ENCODE results near the gene GAL3ST1. TPM values are rescaled to one million over a fixed set of nuclear protein-coding genes. Genes with fewer than 3 reads are reported as not detected.

The GAL3ST1 gene
- total RNA-seq, 4 donors from 2014 or later: 1.2 to 3.2 (median 1.9) TPM

- no peak for TF ChIP-seq CTCF (IDR thresholded peaks at IDR 0.05)
- TF ChIP-seq POLR2AphosphoS5 (IDR thresholded peaks at IDR 0.05): no peak
- TF ChIP-seq EP300 (IDR thresholded peaks at IDR 0.05): no peak
- no peak for TF ChIP-seq POLR2A (IDR thresholded peaks at IDR 0.05; ENCODE audit: low read depth)
- intact Hi-C loops (cut with DNase I): no loop called here
- Histone ChIP-seq H3K9me3 (no peaks in the 10 kb centered on the region), H3K27me3 (no peaks in the 10 kb centered on the region), H3K4me1 (peaks cover 20 to 44% (median 39%) of the 10 kb centered on the region in 4 donors), H3K36me3 (no peaks in the 10 kb centered on the region), H3K4me3 (no peak overlapping the region), H3K27ac (replicated peaks in 1 of 4) (no peak overlapping the region)
- WGBS: 88% methylated on average over 2 of the region's 2 CpGs
- no peak for DNase-seq (ENCODE audit: extremely low spot score)
Measured at GRCh38 chr22:30604723-30605122, 30.3 kb upstream of the GAL3ST1 start.

- TF ChIP-seq EP300 (IDR thresholded peaks at IDR 0.05) (no peak), CTCF (IDR thresholded peaks at IDR 0.05) (no peak), POLR2A (IDR thresholded peaks at IDR 0.05; ENCODE audit: low read depth) (no peak), POLR2AphosphoS5 (IDR thresholded peaks at IDR 0.05) (no peak)
- no peak for DNase-seq (ENCODE audit: extremely low spot score)
- Histone ChIP-seq H3K27ac (replicated peaks in 1 of 4) (no peak overlapping the region), H3K9me3 (no peaks in the 10 kb centered on the region), H3K4me3 (no peak overlapping the region), H3K36me3 (no peaks in the 10 kb centered on the region), H3K27me3 (no peaks in the 10 kb centered on the region), H3K4me1 (peaks cover 19 to 35% (median 30%) of the 10 kb centered on the region in 4 donors)
- intact Hi-C loops (cut with DNase I): no loop called here
- 83% methylated on average over 3 of the region's 3 CpGs for WGBS
Measured at GRCh38 chr22:30603801-30604200, 29.3 kb upstream of the GAL3ST1 start.

- peaks cover 11 to 17% (median 15%) of the 10 kb centered on the region in 4 donors for H3K4me1 ChIP-seq
- H3K9me3 ChIP-seq: no peaks in the 10 kb centered on the region
- no peak overlapping the region for H3K27ac ChIP-seq (replicated peaks in 1 of 4)
- TF ChIP-seq POLR2A (IDR thresholded peaks at IDR 0.05; ENCODE audit: low read depth) (no peak), CTCF (IDR thresholded peaks at IDR 0.05) (no peak), EP300 (IDR thresholded peaks at IDR 0.05) (no peak), POLR2AphosphoS5 (IDR thresholded peaks at IDR 0.05) (no peak)
- DNase-seq (ENCODE audit: extremely low spot score): no peak
- no peak overlapping the region for H3K4me3 ChIP-seq
- no peaks in the 10 kb centered on the region for H3K27me3 ChIP-seq
- intact Hi-C loops (cut with DNase I): no loop called here
- WGBS: 63% methylated on average over 3 of the region's 3 CpGs
- no peaks in the 10 kb centered on the region for H3K36me3 ChIP-seq
Measured at GRCh38 chr22:30602049-30602448, 27.6 kb upstream of the GAL3ST1 start.

- intact Hi-C loops (cut with DNase I): no loop called here
- TF ChIP-seq EP300 (IDR thresholded peaks at IDR 0.05) (no peak), CTCF (IDR thresholded peaks at IDR 0.05) (no peak), POLR2AphosphoS5 (IDR thresholded peaks at IDR 0.05) (no peak), POLR2A (IDR thresholded peaks at IDR 0.05; ENCODE audit: low read depth) (no peak)
- Histone ChIP-seq H3K4me1 (peaks cover 10 to 15% (median 14%) of the 10 kb centered on the region in 4 donors), H3K4me3 (no peak overlapping the region), H3K27ac (replicated peaks in 1 of 4) (no peak overlapping the region), H3K36me3 (no peaks in the 10 kb centered on the region), H3K27me3 (no peaks in the 10 kb centered on the region), H3K9me3 (no peaks in the 10 kb centered on the region)
- no peak for DNase-seq (ENCODE audit: extremely low spot score)
- WGBS: 86% methylated on average over 5 of the region's 5 CpGs
Measured at GRCh38 chr22:30601464-30601863, 27.0 kb upstream of the GAL3ST1 start.

GRCh38 chr22:30600921-30601320 lies 26.5 kb upstream of the GAL3ST1 start:
- H3K4me1 ChIP-seq: peaks cover 4 to 10% (median 9%) of the 10 kb centered on the region in 4 donors
- intact Hi-C loops (cut with DNase I): no loop called here

More at GRCh38 chr22:30600921-30601320, 26.5 kb upstream of the GAL3ST1 start:
- Histone ChIP-seq H3K36me3 (no peaks in the 10 kb centered on the region), H3K9me3 (no peaks in the 10 kb centered on the region), H3K4me3 (no peak overlapping the region), H3K27ac (replicated peaks in 1 of 4) (no peak overlapping the region), H3K27me3 (no peaks in the 10 kb centered on the region)
- TF ChIP-seq EP300 (IDR thresholded peaks at IDR 0.05) (no peak), POLR2AphosphoS5 (IDR thresholded peaks at IDR 0.05) (no peak), POLR2A (IDR thresholded peaks at IDR 0.05; ENCODE audit: low read depth) (no peak)
- 63% methylated on average over 3 of the region's 3 CpGs for WGBS
- no peak for DNase-seq (ENCODE audit: extremely low spot score)

All from esophagus muscularis mucosa (tissue), 4 donors.